ENCODE results near the gene ADAMTS10. TPM values are rescaled to one million over a fixed set of nuclear protein-coding genes. Genes with fewer than 3 reads are reported as not detected.
"Not testable (repeated sequence)": the region's sequence is repeated elsewhere in the genome, so short reads cannot be mapped to it uniquely, and the experiment has no call there.

Gene ADAMTS10
- total RNA-seq, 6 experiments from 2014 or later: 5.0 to 12.2 (median 9.3) TPM

GRCh38 chr19:8577741-8578140 is 32.8 kb downstream of the ADAMTS10 start:
- intact Hi-C loops (cut with DNase I): no loop called here
- Histone ChIP-seq H3K36me3 (no peaks in the 10 kb centered on the region), H3K27me3 (no peaks in the 10 kb centered on the region), H3K27ac (no peak overlapping the region), H3K4me3 (no peak overlapping the region), H3K4me1 (peaks cover 0 to 10% (median 0%) of the 10 kb centered on the region in 4 donors), H3K9me3 (no peaks in the 10 kb centered on the region)
- WGBS (ENCODE audit: insufficient coverage, low coverage, low lambda C conversion rate, missing lambda C conversion rate): 59% methylated on average over 4 of the region's 4 CpGs
- TF ChIP-seq POLR2A (IDR thresholded peaks at IDR 0.05): no peak
- ATAC-seq (no peak), DNase-seq (no peak)

GRCh38 chr19:8577247-8577646 is 33.3 kb downstream of the ADAMTS10 start, which contains the start of gene MYO1F:
TSS of gene MYO1F (minus strand) at chr19:8577442. CDS start at chr19:8577309, 133 bp downstream.
- Histone ChIP-seq H3K27me3 (no peaks in the 10 kb centered on the region), H3K4me1 (peaks cover 0 to 10% (median 0%) of the 10 kb centered on the region in 4 donors), H3K4me3 (peak within 1 kb of the TSS; percentile 22 to 44 (median 28)), H3K9me3 (no peaks in the 10 kb centered on the region), H3K27ac (peak within 1 kb of the TSS; percentile 6 to 63 (median 51)), H3K36me3 (no peaks in the 10 kb centered on the region)
- DNase-seq (peak; percentile 71 to 84 (median 73)), ATAC-seq (peak; percentile 41 to 61 (median 55))
- intact Hi-C loops (cut with DNase I): no loop called here
- peak; percentile 28 for TF ChIP-seq POLR2A (IDR thresholded peaks at IDR 0.05)
- TF ChIP-seq CTCF (IDR thresholded peaks at IDR 0.05): no peak
- 12% methylated on average over 6 of the region's 7 CpGs for WGBS (ENCODE audit: insufficient coverage, low coverage, low lambda C conversion rate, missing lambda C conversion rate)

- Histone ChIP-seq H3K4me1 (peaks cover 0 to 10% (median 0%) of the 10 kb centered on the region in 4 donors), H3K9me3 (no peaks in the 10 kb centered on the region), H3K27me3 (no peaks in the 10 kb centered on the region), H3K27ac (peak overlapping the region; percentile 26 to 63 (median 51)), H3K4me3 (peak overlapping the region; percentile 22 to 44 (median 28)), H3K36me3 (no peaks in the 10 kb centered on the region)
- DNase-seq (peak in 1 of 3 donors; percentile 47), ATAC-seq (peak; percentile 15 to 44 (median 34))
- no peak for TF ChIP-seq CTCF (IDR thresholded peaks at IDR 0.05)
- no peak for TF ChIP-seq POLR2A (IDR thresholded peaks at IDR 0.05)
- WGBS (ENCODE audit: insufficient coverage, low coverage, low lambda C conversion rate, missing lambda C conversion rate): 40% methylated on average over 15 of the region's 19 CpGs
- intact Hi-C loops (cut with DNase I): no loop called here
Observed at GRCh38 chr19:8576273-8576993, 34.1 kb downstream of the ADAMTS10 start.

GRCh38 chr19:8575467-8575997 is 35.0 kb downstream of the ADAMTS10 start:
- peaks cover 0 to 5% (median 0%) of the 10 kb centered on the region in 4 donors for H3K4me1 ChIP-seq
- peak in 1 of 3 donors; percentile 46 for DNase-seq
- 32% methylated on average over 7 of the region's 10 CpGs for WGBS (ENCODE audit: insufficient coverage, low coverage, low lambda C conversion rate, missing lambda C conversion rate)

GRCh38 chr19:8574619-8574922 is 35.9 kb downstream of the ADAMTS10 start:
- not testable (repeated sequence) for H3K4me1 ChIP-seq, H3K9me3 ChIP-seq

More at GRCh38 chr19:8575467-8575997, 35.0 kb downstream of the ADAMTS10 start:
- H3K27me3 ChIP-seq: no peaks in the 10 kb centered on the region
- intact Hi-C loops (cut with DNase I): no loop called here
- TF ChIP-seq POLR2A (IDR thresholded peaks at IDR 0.05): no peak
- TF ChIP-seq CTCF (IDR thresholded peaks at IDR 0.05): no peak
- H3K4me3 ChIP-seq: peak overlapping the region; percentile 22 to 44 (median 28)
- peak in 2 of 4 donors; percentile 3 to 10 for ATAC-seq
- no peaks in the 10 kb centered on the region for H3K9me3 ChIP-seq
- H3K27ac ChIP-seq: peak overlapping the region in 2 of 3 donors; percentile 51 to 63
- no peaks in the 10 kb centered on the region for H3K36me3 ChIP-seq

More at GRCh38 chr19:8574619-8574922, 35.9 kb downstream of the ADAMTS10 start:
- H3K27me3 ChIP-seq; H3K27ac ChIP-seq; H3K36me3 ChIP-seq; ATAC-seq; DNase-seq; H3K4me3 ChIP-seq; intact Hi-C loops (cut with DNase I): not testable (repeated sequence)
- WGBS (ENCODE audit: insufficient coverage, low coverage, low lambda C conversion rate, missing lambda C conversion rate): 87% methylated on average over 4 of the region's 7 CpGs

All from right lobe of liver (tissue), 6 donors.